ENCODE results near the gene FAP.

The FAP gene

DNA sequence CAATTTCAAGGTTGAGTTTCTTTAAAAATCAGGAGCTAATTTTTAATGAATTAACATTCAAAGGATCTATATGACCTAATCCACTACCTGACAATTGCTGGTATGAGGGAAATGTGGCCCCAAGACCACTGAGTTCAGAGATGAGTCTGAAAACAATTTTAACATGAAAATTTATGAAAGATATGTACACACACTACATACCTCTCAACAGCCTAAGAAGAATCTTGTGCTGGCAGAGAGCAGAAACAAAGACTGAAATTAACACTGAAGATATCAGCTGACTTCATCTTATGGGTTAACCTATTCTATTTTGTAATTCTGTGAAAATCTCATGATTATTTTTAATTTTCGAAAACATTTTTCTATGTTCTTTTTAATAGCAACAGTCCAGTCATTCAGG is 1.7 kb downstream of the FAP start:
- H2BK5ac ChIP-seq (ENCODE audit: low read length) = no peak overlapping the region
- no peak overlapping the region for H3K9ac ChIP-seq (ENCODE audit: low read length)
- no peak for DNase-seq
- H4K8ac ChIP-seq (ENCODE audit: low read depth, low read length) = no peak overlapping the region
- H3K27me3 ChIP-seq (ENCODE audit: insufficient read depth, low read length, poor library complexity) = no peaks in the 10 kb centered on the region
- H3K36me3 ChIP-seq (ENCODE audit: control insufficient read depth, insufficient read depth, low read length) = no peaks in the 10 kb centered on the region
- no peak overlapping the region for H4K5ac ChIP-seq (ENCODE audit: low read length)
- H2BK15ac ChIP-seq (replicated peaks; ENCODE audit: low read depth) = no peak overlapping the region
- H3K4ac ChIP-seq (ENCODE audit: low read depth, low read length) = no peak overlapping the region
- no peak overlapping the region for H3K4me2 ChIP-seq (ENCODE audit: low read length)
- H2AK5ac ChIP-seq (ENCODE audit: low read length) = no peak overlapping the region
- H3K18ac ChIP-seq (ENCODE audit: low read length) = no peak overlapping the region
- H3K79me2 ChIP-seq (ENCODE audit: control insufficient read depth, insufficient read depth, low read length) = no peaks in the 10 kb centered on the region
- H3K4me1 ChIP-seq (ENCODE audit: control insufficient read depth, low read depth, low read length) = no peaks in the 10 kb centered on the region
- no peak overlapping the region for H2BK120ac ChIP-seq (ENCODE audit: low read depth, low read length)
- H3K27ac ChIP-seq (ENCODE audit: low read depth, low read length) = no peak overlapping the region
- no peak overlapping the region for H3K23ac ChIP-seq (ENCODE audit: low read length)
- no peak overlapping the region for H3K4me3 ChIP-seq (ENCODE audit: low read length)
- H3K56ac ChIP-seq (ENCODE audit: low read length) = no peak overlapping the region
- no CpG with 5 or more reads among the region's 1 CpG for WGBS (ENCODE audit: extremely low coverage, insufficient coverage, low lambda C conversion rate)
- no peaks in the 10 kb centered on the region for H3K79me1 ChIP-seq (ENCODE audit: low read length)

DNA sequence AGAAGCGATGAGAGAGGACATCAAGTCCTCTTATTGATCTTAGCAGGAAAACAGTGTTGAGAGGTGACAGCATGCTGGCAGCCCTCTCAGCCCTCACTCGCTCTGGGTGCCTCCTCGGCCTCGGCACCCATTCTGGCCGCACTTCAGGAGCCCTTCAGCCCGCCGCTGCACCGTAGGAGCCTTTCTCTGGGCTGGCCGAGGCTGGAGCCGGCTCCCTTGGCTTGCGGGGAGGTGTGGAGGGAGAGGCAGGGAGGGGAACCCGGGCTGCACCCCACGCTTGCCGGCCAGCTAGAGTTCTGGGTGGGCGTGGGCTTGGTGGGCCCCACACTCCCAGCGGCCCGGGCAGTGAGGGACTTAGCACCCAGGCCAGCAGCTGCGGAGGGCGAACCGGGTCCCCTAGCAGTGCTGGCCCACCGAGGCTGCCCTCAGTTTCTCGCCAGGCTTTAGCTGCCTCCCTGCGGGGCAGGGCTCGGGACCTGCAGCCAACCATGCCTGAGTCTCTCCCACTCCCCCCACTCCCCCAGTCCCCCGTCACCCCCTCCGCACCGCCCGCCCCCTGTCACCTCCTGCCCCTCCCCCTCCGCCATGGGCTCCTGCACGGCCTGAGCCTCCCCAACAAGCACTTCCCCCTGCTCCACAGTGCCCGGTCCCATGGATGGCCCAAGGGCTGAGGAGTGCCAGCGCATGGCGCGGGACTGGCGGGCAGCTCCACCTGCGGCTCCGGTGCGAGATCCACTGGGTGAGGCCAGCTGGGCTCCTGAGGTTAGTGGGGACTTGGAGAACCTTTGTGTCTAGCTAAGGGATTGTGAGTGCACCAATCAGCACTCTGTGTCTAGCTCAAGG is 8.4 kb downstream of the FAP start:
- H3K27ac ChIP-seq (ENCODE audit: low read depth, low read length) = no peak overlapping the region
- no CpG with 5 or more reads among the region's 38 CpGs for WGBS (ENCODE audit: extremely low coverage, insufficient coverage, low lambda C conversion rate)
- H3K79me1 ChIP-seq (ENCODE audit: low read length) = no peaks in the 10 kb centered on the region

DNA sequence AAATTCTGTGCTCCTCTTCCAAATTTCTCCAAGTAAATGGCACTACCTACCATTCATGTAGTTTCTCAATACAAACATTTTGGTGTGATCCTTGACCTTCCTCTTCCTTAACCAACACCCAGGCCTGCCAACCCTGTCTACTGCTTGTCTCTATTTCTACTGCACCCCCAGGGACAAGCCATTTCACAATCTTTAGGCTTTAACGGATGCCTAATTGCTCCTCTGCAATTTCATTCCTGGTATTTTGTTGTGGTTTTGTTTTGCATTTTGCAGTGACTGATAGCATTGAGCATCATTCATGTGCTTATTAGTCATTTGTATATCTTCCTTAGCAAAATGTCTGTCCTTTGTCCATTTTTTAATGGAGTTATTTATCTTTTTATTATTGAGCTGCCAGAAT is 10.0 kb downstream of the FAP start:
- H4K8ac ChIP-seq (ENCODE audit: low read depth, low read length) = no peak overlapping the region
- DNase-seq = no peak

More for the DNA sequence above, 8.4 kb downstream of the FAP start:
- Histone ChIP-seq H2AK5ac (ENCODE audit: low read length) (no peak overlapping the region), H3K9ac (ENCODE audit: low read length) (no peak overlapping the region), H3K4ac (ENCODE audit: low read depth, low read length) (no peak overlapping the region), H3K27me3 (ENCODE audit: insufficient read depth, low read length, poor library complexity) (no peaks in the 10 kb centered on the region), H2BK5ac (ENCODE audit: low read length) (no peak overlapping the region), H4K8ac (ENCODE audit: low read depth, low read length) (no peak overlapping the region), H3K36me3 (ENCODE audit: control insufficient read depth, insufficient read depth, low read length) (no peaks in the 10 kb centered on the region), H3K23ac (ENCODE audit: low read length) (no peak overlapping the region), H3K18ac (ENCODE audit: low read length) (no peak overlapping the region), H3K56ac (ENCODE audit: low read length) (no peak overlapping the region), H2BK15ac (replicated peaks; ENCODE audit: low read depth) (no peak overlapping the region), H3K79me2 (ENCODE audit: control insufficient read depth, insufficient read depth, low read length) (no peaks in the 10 kb centered on the region), H3K4me2 (ENCODE audit: low read length) (no peak overlapping the region), H2BK120ac (ENCODE audit: low read depth, low read length) (no peak overlapping the region), H3K4me1 (ENCODE audit: control insufficient read depth, low read depth, low read length) (no peaks in the 10 kb centered on the region), H4K5ac (ENCODE audit: low read length) (no peak overlapping the region), H3K4me3 (ENCODE audit: low read length) (no peak overlapping the region)
- DNase-seq = no peak

DNA sequence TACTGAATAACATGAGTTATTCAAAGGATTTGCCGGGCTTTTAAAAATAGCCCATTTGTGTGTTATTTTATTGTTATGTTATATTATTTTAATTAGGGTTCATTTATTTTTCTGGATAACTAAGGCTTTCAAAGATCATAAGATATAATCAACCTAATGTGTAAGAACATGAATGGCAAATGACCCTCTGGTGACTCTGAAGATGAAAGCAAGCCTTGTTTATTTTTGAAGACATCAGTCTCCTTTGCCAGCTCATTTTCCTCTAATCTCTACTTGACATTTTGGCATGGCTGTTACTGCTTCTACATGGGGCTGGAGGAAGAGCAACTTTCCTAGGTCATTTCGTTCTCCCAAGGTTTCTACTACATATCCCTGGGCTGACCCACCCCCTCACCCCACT is 10.6 kb downstream of the FAP start:
- DNase-seq = no peak
- Histone ChIP-seq H3K4me1 (ENCODE audit: control insufficient read depth, low read depth, low read length) (no peaks in the 10 kb centered on the region), H3K36me3 (ENCODE audit: control insufficient read depth, insufficient read depth, low read length) (no peaks in the 10 kb centered on the region), H2BK5ac (ENCODE audit: low read length) (no peak overlapping the region), H2BK120ac (ENCODE audit: low read depth, low read length) (no peak overlapping the region), H3K4me3 (ENCODE audit: low read length) (no peak overlapping the region), H3K18ac (ENCODE audit: low read length) (no peak overlapping the region), H3K23ac (ENCODE audit: low read length) (no peak overlapping the region), H3K79me2 (ENCODE audit: control insufficient read depth, insufficient read depth, low read length) (no peaks in the 10 kb centered on the region), H4K8ac (ENCODE audit: low read depth, low read length) (no peak overlapping the region), H3K79me1 (ENCODE audit: low read length) (no peaks in the 10 kb centered on the region), H3K4me2 (ENCODE audit: low read length) (no peak overlapping the region), H3K4ac (ENCODE audit: low read depth, low read length) (no peak overlapping the region), H3K9ac (ENCODE audit: low read length) (no peak overlapping the region), H4K5ac (ENCODE audit: low read length) (no peak overlapping the region), H2AK5ac (ENCODE audit: low read length) (no peak overlapping the region), H3K56ac (ENCODE audit: low read length) (no peak overlapping the region), H3K27me3 (ENCODE audit: insufficient read depth, low read length, poor library complexity) (no peaks in the 10 kb centered on the region), H2BK15ac (replicated peaks; ENCODE audit: low read depth) (no peak overlapping the region), H3K27ac (ENCODE audit: low read depth, low read length) (no peak overlapping the region)
- 100% methylated on average over 1 of the region's 2 CpGs for WGBS (ENCODE audit: extremely low coverage, insufficient coverage, low lambda C conversion rate)

More for the DNA sequence above, 10.0 kb downstream of the FAP start:
- Histone ChIP-seq H4K5ac (ENCODE audit: low read length) (no peak overlapping the region), H3K23ac (ENCODE audit: low read length) (no peak overlapping the region), H3K79me1 (ENCODE audit: low read length) (no peaks in the 10 kb centered on the region), H3K79me2 (ENCODE audit: control insufficient read depth, insufficient read depth, low read length) (no peaks in the 10 kb centered on the region), H2BK120ac (ENCODE audit: low read depth, low read length) (no peak overlapping the region), H3K4me1 (ENCODE audit: control insufficient read depth, low read depth, low read length) (no peaks in the 10 kb centered on the region), H3K36me3 (ENCODE audit: control insufficient read depth, insufficient read depth, low read length) (no peaks in the 10 kb centered on the region), H3K4me2 (ENCODE audit: low read length) (no peak overlapping the region), H3K27me3 (ENCODE audit: insufficient read depth, low read length, poor library complexity) (no peaks in the 10 kb centered on the region), H3K56ac (ENCODE audit: low read length) (no peak overlapping the region), H3K4me3 (ENCODE audit: low read length) (no peak overlapping the region), H2BK5ac (ENCODE audit: low read length) (no peak overlapping the region), H3K18ac (ENCODE audit: low read length) (no peak overlapping the region), H3K9ac (ENCODE audit: low read length) (no peak overlapping the region), H3K4ac (ENCODE audit: low read depth, low read length) (no peak overlapping the region), H2AK5ac (ENCODE audit: low read length) (no peak overlapping the region), H3K27ac (ENCODE audit: low read depth, low read length) (no peak overlapping the region), H2BK15ac (replicated peaks; ENCODE audit: low read depth) (no peak overlapping the region)
- no CpG with 5 or more reads among the region's 1 CpG for WGBS (ENCODE audit: extremely low coverage, insufficient coverage, low lambda C conversion rate)

DNA sequence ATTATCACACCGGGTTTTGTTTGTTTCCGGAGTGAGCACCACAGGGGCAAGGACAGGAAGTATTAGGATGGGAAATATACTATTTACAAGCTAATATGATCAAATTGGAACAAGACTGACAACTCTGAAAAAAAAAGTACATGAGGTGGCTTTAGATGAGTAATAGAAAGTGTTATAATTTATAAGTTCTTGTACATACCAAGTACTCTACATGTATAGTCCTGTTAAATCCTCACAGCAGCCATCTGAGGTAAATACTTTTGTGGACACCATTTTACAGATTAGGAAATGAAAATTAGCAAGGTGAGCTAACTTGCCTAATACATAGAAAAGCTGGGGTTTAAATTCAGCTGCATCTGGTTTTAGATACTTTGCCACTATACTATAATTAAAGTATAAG is 11.2 kb downstream of the FAP start:
- no peak overlapping the region for H2AK5ac ChIP-seq (ENCODE audit: low read length)
- no peak overlapping the region for H4K5ac ChIP-seq (ENCODE audit: low read length)
- no peaks in the 10 kb centered on the region for H3K4me1 ChIP-seq (ENCODE audit: control insufficient read depth, low read depth, low read length)
- no peak overlapping the region for H3K56ac ChIP-seq (ENCODE audit: low read length)
- DNase-seq = no peak
- H3K27ac ChIP-seq (ENCODE audit: low read depth, low read length) = no peak overlapping the region
- H3K79me1 ChIP-seq (ENCODE audit: low read length) = no peaks in the 10 kb centered on the region
- no peaks in the 10 kb centered on the region for H3K79me2 ChIP-seq (ENCODE audit: control insufficient read depth, insufficient read depth, low read length)
- H3K27me3 ChIP-seq (ENCODE audit: insufficient read depth, low read length, poor library complexity) = no peaks in the 10 kb centered on the region
- WGBS (ENCODE audit: extremely low coverage, insufficient coverage, low lambda C conversion rate) = no CpG with 5 or more reads among the region's 2 CpGs
- no peak overlapping the region for H2BK120ac ChIP-seq (ENCODE audit: low read depth, low read length)
- no peak overlapping the region for H3K4me2 ChIP-seq (ENCODE audit: low read length)
- no peak overlapping the region for H3K9ac ChIP-seq (ENCODE audit: low read length)
- H3K4me3 ChIP-seq (ENCODE audit: low read length) = no peak overlapping the region
- H3K4ac ChIP-seq (ENCODE audit: low read depth, low read length) = no peak overlapping the region
- H3K23ac ChIP-seq (ENCODE audit: low read length) = no peak overlapping the region
- H4K8ac ChIP-seq (ENCODE audit: low read depth, low read length) = no peak overlapping the region
- no peak overlapping the region for H3K18ac ChIP-seq (ENCODE audit: low read length)
- H2BK15ac ChIP-seq (replicated peaks; ENCODE audit: low read depth) = no peak overlapping the region
- no peaks in the 10 kb centered on the region for H3K36me3 ChIP-seq (ENCODE audit: control insufficient read depth, insufficient read depth, low read length)
- no peak overlapping the region for H2BK5ac ChIP-seq (ENCODE audit: low read length)

DNA sequence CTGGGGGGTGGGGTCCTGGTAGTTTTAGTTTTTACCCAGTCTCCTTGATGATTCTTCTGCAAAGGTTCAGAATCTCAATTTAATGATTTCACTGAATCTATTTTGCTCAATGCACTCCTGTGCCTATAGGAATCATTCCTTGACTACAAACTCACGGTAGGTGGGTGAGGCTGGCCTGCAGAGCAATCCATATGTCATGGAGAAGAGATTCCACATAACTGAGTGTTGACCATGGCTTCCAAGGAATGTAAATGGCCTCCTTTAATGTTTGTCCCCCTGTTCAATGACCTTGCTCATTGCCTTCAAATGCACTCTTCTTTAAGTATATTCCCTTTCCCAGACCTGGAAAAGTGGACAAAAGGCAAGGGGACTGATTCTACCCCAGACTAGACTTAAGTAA is 12.5 kb downstream of the FAP start:
- H3K79me2 ChIP-seq (ENCODE audit: control insufficient read depth, insufficient read depth, low read length) = no peaks in the 10 kb centered on the region
- no peak for DNase-seq
- no peak overlapping the region for H2BK120ac ChIP-seq (ENCODE audit: low read depth, low read length)
- no peak overlapping the region for H4K5ac ChIP-seq (ENCODE audit: low read length)
- H3K79me1 ChIP-seq (ENCODE audit: low read length) = no peaks in the 10 kb centered on the region
- H3K23ac ChIP-seq (ENCODE audit: low read length) = no peak overlapping the region
- H2AK5ac ChIP-seq (ENCODE audit: low read length) = no peak overlapping the region
- H3K56ac ChIP-seq (ENCODE audit: low read length) = no peak overlapping the region
- H3K9ac ChIP-seq (ENCODE audit: low read length) = no peak overlapping the region
- no peaks in the 10 kb centered on the region for H3K27me3 ChIP-seq (ENCODE audit: insufficient read depth, low read length, poor library complexity)
- no peaks in the 10 kb centered on the region for H3K4me1 ChIP-seq (ENCODE audit: control insufficient read depth, low read depth, low read length)
- H2BK15ac ChIP-seq (replicated peaks; ENCODE audit: low read depth) = no peak overlapping the region
- no peak overlapping the region for H3K4me2 ChIP-seq (ENCODE audit: low read length)
- H2BK5ac ChIP-seq (ENCODE audit: low read length) = no peak overlapping the region
- H3K18ac ChIP-seq (ENCODE audit: low read length) = no peak overlapping the region
- H4K8ac ChIP-seq (ENCODE audit: low read depth, low read length) = no peak overlapping the region
- no peak overlapping the region for H3K27ac ChIP-seq (ENCODE audit: low read depth, low read length)
- WGBS (ENCODE audit: extremely low coverage, insufficient coverage, low lambda C conversion rate) = no CpG with 5 or more reads among the region's 1 CpG
- H3K4ac ChIP-seq (ENCODE audit: low read depth, low read length) = no peak overlapping the region
- no peaks in the 10 kb centered on the region for H3K36me3 ChIP-seq (ENCODE audit: control insufficient read depth, insufficient read depth, low read length)
- H3K4me3 ChIP-seq (ENCODE audit: low read length) = no peak overlapping the region

Measured in mesendoderm (in vitro differentiated cells).